GM12874 (cell line): Measurements from ENCODE around the gene URAD.

Source experiments
- TF ChIP-seq, protein P1 (sequence below): IDR thresholded peaks from 2 replicates; pipeline ENCODE4 v1.5.1; 2011; ENCODE audit warnings: low read depth, mild to moderate bottlenecking, control low read depth, low read length, moderate library complexity; ENCODE audit not compliant: insufficient read depth

Gene URAD

DNA sequence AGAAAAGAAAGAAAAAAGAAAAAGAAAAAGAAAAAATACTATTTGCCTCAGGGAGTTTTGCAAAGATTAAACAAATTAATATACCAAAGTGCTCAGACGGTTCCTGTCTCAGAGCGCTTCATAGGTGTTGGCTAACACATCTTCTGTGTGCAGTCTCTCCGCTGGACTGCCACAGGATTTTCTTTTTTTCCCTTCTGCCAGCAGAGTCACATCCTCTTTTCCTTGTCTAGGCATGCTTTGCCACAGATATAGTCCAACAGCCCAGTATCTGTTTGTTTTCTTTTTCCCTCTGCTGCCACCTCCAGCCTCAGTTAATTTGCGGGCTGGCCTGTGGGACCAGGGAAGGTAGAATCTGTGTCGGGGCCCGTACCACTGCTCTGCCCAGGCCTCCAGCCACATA, 3.4 kb upstream of the URAD start:
- TF ChIP-seq, protein P1, sequence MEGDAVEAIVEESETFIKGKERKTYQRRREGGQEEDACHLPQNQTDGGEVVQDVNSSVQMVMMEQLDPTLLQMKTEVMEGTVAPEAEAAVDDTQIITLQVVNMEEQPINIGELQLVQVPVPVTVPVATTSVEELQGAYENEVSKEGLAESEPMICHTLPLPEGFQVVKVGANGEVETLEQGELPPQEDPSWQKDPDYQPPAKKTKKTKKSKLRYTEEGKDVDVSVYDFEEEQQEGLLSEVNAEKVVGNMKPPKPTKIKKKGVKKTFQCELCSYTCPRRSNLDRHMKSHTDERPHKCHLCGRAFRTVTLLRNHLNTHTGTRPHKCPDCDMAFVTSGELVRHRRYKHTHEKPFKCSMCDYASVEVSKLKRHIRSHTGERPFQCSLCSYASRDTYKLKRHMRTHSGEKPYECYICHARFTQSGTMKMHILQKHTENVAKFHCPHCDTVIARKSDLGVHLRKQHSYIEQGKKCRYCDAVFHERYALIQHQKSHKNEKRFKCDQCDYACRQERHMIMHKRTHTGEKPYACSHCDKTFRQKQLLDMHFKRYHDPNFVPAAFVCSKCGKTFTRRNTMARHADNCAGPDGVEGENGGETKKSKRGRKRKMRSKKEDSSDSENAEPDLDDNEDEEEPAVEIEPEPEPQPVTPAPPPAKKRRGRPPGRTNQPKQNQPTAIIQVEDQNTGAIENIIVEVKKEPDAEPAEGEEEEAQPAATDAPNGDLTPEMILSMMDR: no peak

DNA sequence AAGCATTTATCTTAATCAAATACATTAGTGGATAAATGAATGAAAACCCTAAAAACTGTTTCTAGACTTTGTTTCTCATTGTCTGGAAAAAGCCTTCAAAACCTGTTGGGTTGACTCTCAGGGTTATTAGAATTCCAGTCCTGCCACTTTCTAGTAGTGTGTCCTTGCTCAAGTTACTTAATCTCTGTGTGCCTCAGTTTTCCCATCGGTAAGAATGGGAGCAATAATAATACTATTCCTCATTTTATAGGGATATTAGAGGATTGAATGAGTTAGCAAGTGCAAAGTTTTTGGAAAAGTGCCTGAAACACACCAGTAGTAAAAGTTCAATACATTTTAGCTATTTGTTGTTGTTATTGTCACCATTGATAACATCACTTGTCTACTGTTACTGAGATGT, 2.9 kb downstream of the URAD start:
- TF ChIP-seq, protein P1: no peak

DNA sequence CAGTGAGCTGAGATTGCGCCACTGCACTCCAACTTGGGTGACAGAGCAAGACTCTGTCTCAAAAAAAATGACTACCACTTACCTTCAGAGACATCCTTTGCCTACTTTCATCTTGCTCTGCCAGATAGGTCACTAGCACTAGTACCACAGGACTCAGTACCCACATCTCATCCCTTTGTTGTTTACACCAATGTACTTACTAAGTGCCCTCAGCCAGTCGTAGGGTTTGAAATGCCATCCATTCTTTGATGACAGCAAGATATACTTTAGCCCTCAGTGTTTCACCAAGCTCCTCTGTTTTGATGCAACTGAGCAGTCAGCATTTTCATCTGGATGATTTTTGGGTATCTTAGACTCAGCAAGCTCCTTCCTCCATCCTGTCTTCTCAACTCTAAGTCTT, 6.1 kb downstream of the URAD start:
- TF ChIP-seq, protein P1: no peak

DNA sequence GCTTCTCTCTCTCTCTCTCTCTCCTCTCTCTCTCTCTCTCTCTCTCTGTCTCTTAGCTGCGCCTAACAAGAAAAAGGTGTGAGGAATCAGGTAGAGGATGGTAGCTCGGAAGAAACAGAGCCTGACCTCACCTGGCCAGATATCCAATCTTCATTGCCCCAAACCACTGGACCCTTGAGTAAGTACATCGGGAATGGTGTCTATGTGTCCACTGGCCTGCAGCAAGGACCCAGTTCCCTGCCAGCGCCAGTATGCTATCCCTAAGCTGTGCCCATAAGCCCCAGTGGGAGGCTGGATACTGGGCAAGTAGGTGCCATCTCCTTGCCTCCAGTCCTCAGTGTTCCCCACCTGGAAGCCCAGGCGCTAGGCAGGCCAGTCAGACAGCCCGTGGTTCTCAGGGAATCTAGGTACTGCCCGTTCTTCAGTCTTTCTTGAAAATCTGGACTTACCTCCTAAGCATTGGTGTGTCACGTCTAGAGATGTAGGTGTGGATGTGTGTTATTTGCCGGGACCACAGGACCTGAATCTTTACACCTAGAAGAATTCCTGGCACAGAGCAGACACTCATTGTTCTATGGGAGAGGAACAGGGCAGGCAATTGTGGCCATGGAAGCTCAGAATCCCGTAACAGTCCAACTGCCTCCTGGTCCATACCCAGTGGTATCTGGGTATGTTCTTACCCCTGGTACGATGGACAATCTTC, 7.3 kb downstream of the URAD start:
- TF ChIP-seq, protein P1: no peak

DNA sequence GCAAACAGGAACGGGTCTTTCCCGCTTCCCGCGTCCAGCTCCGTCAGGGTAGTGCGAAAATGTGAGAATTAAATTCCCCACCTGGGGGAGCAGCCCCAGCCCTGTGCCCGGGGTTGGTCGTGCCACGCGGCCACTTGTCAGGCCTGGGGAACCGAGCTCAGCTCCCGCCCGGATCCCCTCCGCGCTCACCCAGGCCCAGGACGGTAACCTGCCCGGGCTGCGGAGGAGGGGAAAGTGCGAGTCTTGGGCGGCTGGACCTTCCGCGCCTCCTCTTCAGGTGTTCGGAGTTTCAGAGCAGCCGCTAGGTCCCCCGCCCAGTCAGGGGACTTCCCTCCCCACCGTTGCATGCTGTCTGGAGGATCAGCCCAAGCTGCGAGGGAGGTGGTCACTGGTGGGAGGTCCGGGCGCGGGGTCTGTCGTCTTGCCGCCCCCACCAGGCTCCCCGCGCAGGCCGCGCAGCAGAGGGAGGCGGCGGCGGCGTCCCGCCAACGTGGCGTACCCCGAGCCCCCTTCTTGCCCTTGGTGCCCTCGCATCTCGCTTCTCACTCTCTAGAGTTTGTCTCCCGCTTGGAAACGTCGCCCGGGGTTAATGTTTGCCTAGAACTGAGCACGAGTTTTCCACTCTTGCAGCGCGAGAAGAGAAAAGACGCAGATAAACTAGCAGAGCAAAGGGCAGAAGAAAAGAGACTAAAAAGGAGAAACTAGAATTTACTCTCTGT, 8.1 kb downstream of the URAD start:
- TF ChIP-seq, protein P1: no peak

DNA sequence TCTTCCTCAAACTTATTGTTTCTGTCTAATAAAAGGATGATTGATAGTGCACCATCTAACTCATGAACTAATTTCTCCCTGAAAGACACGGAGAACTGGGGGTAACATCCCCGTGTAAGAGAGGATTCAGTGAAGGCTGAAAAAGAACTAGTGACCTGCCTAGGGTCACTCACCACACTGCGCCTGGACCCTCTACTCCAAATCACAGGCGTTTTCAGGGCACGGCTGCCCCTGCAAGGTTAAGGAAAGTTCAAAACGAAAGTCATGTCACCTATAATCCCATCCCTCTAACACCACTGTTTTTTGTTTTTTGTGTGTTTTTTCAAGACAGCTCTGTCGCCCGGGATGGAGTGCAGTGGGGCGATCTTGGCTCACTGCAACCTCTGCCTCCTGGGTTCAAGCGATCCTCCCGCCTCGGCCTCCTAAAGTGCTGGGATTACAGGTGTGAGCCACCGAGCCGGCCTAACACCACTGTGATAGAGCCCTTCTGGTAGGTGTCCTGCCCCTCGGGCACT, 8.7 kb downstream of the URAD start:
- TF ChIP-seq, protein P1: no peak

DNA sequence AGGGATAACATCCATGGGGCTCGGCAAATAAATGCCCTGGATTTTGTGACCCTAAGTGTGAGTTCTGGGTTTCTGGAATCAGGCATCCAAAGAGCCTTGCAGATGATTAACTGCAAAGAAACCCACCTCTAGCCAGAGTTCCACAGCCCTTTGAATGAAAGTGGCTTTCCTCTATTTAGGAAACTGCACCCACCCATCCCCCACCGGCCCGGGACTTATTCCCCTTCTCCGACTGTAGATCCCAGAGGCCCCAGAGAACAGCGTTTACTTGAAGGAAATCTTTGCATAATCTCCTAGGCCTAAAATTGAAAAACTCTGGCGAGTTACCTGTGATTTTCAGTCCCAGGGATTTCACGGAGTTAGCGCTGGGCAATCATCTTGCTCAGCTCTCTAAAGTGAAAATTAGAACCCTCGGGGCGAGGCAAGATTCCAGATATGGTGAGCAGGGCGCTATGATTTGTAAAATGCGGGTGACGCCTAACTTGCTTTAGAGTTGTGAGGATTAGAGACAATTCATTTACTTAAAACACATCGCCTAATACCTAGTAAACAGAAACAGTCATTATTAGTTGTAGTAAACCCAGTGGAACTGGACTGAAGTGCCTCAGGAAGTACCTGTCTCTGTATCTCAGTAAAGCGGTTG, 9.4 kb downstream of the URAD start:
- TF ChIP-seq, protein P1: no peak
